ENCODE results near the gene MAST3. TPM values are rescaled to one million over a fixed set of nuclear protein-coding genes. Genes with fewer than 3 reads are reported as not detected.

MAST3 gene
- total RNA-seq, 2 donors from 2014 or later, result 6.1 to 10.8 TPM

DNA sequence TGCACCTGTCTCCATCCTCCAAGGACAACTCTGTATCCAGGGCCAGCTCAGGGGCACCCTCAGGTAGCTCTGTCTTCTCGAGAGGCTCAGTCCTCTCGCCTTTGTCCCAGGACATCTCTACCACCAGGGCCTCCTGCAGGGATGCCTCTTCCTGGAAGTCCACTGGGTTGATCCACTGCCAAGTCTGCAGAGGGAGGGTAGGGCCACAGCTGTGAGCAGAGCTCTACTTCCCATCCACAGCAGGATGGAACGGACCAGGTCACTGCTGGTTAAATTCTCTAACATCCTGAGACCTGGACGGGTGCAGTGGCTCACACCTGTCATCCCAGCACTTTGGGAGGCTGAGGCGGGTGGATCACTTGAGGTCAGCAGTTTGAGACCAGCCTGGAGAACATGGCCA, 37.7 kb upstream of the MAST3 start:
- no peak for DNase-seq (ENCODE audit: low spot score)
- Histone ChIP-seq H3K9me3 (no peaks in the 10 kb centered on the region), H3K36me3 (no peaks in the 10 kb centered on the region), H3K27ac (no peak overlapping the region), H3K4me3 (no peak overlapping the region), H3K4me1 (replicated peaks) (no peaks in the 10 kb centered on the region), H3K27me3 (replicated peaks; ENCODE audit: insufficient read depth) (no peaks in the 10 kb centered on the region)
- TF ChIP-seq, protein P1, sequence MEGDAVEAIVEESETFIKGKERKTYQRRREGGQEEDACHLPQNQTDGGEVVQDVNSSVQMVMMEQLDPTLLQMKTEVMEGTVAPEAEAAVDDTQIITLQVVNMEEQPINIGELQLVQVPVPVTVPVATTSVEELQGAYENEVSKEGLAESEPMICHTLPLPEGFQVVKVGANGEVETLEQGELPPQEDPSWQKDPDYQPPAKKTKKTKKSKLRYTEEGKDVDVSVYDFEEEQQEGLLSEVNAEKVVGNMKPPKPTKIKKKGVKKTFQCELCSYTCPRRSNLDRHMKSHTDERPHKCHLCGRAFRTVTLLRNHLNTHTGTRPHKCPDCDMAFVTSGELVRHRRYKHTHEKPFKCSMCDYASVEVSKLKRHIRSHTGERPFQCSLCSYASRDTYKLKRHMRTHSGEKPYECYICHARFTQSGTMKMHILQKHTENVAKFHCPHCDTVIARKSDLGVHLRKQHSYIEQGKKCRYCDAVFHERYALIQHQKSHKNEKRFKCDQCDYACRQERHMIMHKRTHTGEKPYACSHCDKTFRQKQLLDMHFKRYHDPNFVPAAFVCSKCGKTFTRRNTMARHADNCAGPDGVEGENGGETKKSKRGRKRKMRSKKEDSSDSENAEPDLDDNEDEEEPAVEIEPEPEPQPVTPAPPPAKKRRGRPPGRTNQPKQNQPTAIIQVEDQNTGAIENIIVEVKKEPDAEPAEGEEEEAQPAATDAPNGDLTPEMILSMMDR (IDR thresholded peaks at IDR 0.05), result no peak
- no peak for TF ChIP-seq POLR2A (IDR thresholded peaks at IDR 0.05)
- TF ChIP-seq POLR2AphosphoS5 (IDR thresholded peaks at IDR 0.05), result no peak
- WGBS, result 87% methylated on average over 5 of the region's 5 CpGs
- intact Hi-C loops (cut with DNase I), result loop anchor here (10.0 kb wide), 1 partner anchor 115 kb away; no protein-coding TSS in a partner anchor

DNA sequence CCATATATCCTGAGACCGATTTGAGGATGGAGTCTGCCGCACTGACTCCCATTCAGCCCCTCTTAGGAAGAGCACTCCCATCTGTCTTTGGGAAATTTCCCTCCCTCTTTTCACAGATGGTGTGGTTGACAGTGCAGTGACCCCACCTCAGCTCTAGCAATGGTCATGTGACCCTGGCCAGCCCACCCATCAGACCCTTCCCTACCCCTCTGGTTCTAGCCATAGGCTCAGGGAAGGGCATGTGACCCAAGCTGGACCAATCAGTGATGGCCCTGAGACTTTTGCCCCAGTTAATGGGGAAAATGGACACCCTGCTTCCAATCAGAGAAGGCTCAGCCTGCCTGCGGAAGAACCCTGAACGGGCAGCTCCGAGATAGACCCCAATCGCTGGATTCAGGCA, 37.1 kb upstream of the MAST3 start:
- WGBS, result 83% methylated on average over 6 of the region's 6 CpGs
- no peak overlapping the region for H3K27ac ChIP-seq
- H3K4me3 ChIP-seq, result no peak overlapping the region
- H3K9me3 ChIP-seq, result no peaks in the 10 kb centered on the region
- intact Hi-C loops (cut with DNase I), result no loop called here
- TF ChIP-seq POLR2A (IDR thresholded peaks at IDR 0.05) (no peak), POLR2AphosphoS5 (IDR thresholded peaks at IDR 0.05) (no peak)
- TF ChIP-seq, protein P1 (IDR thresholded peaks at IDR 0.05), result no peak
- no peaks in the 10 kb centered on the region for H3K27me3 ChIP-seq (replicated peaks; ENCODE audit: insufficient read depth)
- no peak for DNase-seq (ENCODE audit: low spot score)
- no peaks in the 10 kb centered on the region for H3K4me1 ChIP-seq (replicated peaks)
- no peaks in the 10 kb centered on the region for H3K36me3 ChIP-seq

DNA sequence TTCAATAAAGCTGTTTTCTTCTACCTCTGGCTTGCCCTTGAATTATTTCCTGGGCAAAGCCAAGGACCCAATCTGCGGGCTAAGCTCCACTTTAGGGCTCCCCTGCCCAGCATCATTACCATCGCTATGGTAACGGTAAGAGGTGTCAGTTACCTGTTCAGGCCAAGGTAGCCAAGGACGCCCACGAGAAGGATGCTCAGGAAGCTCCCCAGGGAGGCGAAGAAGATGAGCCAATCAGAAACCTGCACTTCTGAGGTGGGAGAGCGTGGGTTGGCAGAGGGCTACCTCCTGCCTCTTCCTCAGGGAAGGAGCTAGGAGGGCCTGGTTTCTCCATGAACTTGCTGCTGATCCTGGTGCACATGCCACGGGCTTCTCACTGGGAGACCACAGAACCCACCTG, 35.5 kb upstream of the MAST3 start:
- intact Hi-C loops (cut with DNase I), result no loop called here
- Histone ChIP-seq H3K27me3 (replicated peaks; ENCODE audit: insufficient read depth) (no peaks in the 10 kb centered on the region), H3K36me3 (no peaks in the 10 kb centered on the region), H3K27ac (no peak overlapping the region), H3K4me1 (replicated peaks) (no peaks in the 10 kb centered on the region), H3K9me3 (no peaks in the 10 kb centered on the region), H3K4me3 (no peak overlapping the region)
- WGBS, result 59% methylated on average over 8 of the region's 8 CpGs
- DNase-seq (ENCODE audit: low spot score), result no peak
- TF ChIP-seq POLR2AphosphoS5 (IDR thresholded peaks at IDR 0.05), result no peak
- TF ChIP-seq, protein P1 (IDR thresholded peaks at IDR 0.05), result no peak
- TF ChIP-seq POLR2A (IDR thresholded peaks at IDR 0.05), result no peak

DNA sequence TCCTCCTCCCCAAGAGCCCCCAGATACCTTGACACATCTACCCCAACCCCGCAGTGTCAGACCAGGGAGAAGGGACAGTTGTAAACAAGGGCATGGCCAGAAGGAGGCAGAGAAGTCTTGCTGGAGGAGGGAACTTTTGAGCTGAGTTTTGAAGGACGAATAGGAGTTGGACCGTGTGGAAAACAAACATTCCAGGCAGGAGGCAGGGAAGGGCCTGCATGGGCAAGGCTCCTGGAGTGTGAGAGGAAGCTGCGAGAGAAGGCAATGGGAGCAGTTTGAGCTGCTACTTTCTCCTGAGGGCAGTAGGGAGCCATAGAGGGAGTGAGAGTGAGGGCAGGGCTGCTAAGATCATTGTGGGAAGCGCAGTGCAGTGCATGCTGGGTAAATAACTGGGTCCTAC, 34.1 kb upstream of the MAST3 start:
- no peak overlapping the region for H3K27ac ChIP-seq
- H3K9me3 ChIP-seq, result no peaks in the 10 kb centered on the region
- H3K36me3 ChIP-seq, result no peaks in the 10 kb centered on the region
- H3K4me3 ChIP-seq, result no peak overlapping the region
- 75% methylated on average over 5 of the region's 5 CpGs for WGBS
- intact Hi-C loops (cut with DNase I), result no loop called here
- H3K4me1 ChIP-seq (replicated peaks), result no peaks in the 10 kb centered on the region
- H3K27me3 ChIP-seq (replicated peaks; ENCODE audit: insufficient read depth), result no peaks in the 10 kb centered on the region
- DNase-seq (ENCODE audit: low spot score), result no peak
- TF ChIP-seq POLR2A (IDR thresholded peaks at IDR 0.05), result no peak
- no peak for TF ChIP-seq POLR2AphosphoS5 (IDR thresholded peaks at IDR 0.05)
- TF ChIP-seq, protein P1 (IDR thresholded peaks at IDR 0.05), result no peak

DNA sequence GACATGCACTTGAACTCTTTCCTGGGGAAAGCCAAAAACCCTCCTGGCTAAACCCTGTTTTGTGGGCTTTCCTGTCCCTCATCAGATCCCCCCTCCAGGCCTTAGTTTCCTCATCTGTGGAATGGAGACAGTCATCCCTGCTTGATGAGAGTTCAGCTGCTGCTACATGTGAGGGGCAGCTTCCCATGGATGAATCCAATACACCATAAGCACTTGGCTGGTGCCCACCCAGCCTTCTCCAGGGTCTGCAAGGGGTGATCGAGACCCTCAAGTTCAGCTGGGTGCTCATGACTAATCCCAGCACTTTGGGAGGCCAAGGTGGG, 32.4 kb upstream of the MAST3 start:
- no peak overlapping the region for H3K4me3 ChIP-seq
- DNase-seq (ENCODE audit: low spot score), result no peak
- WGBS, result 100% methylated on average over 1 of the region's 1 CpG
- H3K27ac ChIP-seq, result no peak overlapping the region
- intact Hi-C loops (cut with DNase I), result no loop called here
- H3K4me1 ChIP-seq (replicated peaks), result no peaks in the 10 kb centered on the region
- H3K9me3 ChIP-seq, result no peaks in the 10 kb centered on the region
- TF ChIP-seq POLR2A (IDR thresholded peaks at IDR 0.05) (no peak), POLR2AphosphoS5 (IDR thresholded peaks at IDR 0.05) (no peak)
- TF ChIP-seq, protein P1 (IDR thresholded peaks at IDR 0.05), result no peak
- H3K36me3 ChIP-seq, result no peaks in the 10 kb centered on the region
- no peaks in the 10 kb centered on the region for H3K27me3 ChIP-seq (replicated peaks; ENCODE audit: insufficient read depth)

All from prostate gland (tissue), 2 donors.